GM12874 (cell line): Measurements from ENCODE around the gene MAPK4.

Experiments used
- TF ChIP-seq, protein P1 (sequence below): IDR thresholded peaks from 2 replicates; pipeline ENCODE4 v1.5.1; 2011; ENCODE audit warnings: low read depth, mild to moderate bottlenecking, control low read depth, low read length, moderate library complexity; ENCODE audit not compliant: insufficient read depth

MAPK4 gene

DNA sequence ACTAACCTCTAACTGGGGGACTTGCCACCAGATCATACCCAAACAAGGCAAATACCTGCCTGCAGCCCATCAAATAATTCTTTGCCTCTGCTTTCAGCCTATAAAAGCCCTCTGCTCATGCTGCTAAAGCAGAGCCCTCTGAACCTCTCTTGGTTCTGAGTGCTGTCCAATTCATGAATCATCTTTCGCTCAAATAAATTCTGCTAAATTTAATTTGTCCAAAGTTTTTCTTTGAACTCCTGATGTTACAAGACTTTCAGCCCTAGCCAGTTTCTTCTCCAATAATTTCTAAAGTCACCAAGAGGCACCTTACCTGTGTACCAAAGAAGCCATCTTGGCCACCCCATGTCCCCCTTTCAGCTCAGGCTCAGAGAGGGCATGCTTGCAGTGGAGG, 188.0 kb downstream of the MAPK4 start:
- TF ChIP-seq, protein P1, sequence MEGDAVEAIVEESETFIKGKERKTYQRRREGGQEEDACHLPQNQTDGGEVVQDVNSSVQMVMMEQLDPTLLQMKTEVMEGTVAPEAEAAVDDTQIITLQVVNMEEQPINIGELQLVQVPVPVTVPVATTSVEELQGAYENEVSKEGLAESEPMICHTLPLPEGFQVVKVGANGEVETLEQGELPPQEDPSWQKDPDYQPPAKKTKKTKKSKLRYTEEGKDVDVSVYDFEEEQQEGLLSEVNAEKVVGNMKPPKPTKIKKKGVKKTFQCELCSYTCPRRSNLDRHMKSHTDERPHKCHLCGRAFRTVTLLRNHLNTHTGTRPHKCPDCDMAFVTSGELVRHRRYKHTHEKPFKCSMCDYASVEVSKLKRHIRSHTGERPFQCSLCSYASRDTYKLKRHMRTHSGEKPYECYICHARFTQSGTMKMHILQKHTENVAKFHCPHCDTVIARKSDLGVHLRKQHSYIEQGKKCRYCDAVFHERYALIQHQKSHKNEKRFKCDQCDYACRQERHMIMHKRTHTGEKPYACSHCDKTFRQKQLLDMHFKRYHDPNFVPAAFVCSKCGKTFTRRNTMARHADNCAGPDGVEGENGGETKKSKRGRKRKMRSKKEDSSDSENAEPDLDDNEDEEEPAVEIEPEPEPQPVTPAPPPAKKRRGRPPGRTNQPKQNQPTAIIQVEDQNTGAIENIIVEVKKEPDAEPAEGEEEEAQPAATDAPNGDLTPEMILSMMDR, result no peak

GRCh38 chr18:50748243-50749229, 188.6 kb downstream of the MAPK4 start:
- TF ChIP-seq, protein P1, result no peak

DNA sequence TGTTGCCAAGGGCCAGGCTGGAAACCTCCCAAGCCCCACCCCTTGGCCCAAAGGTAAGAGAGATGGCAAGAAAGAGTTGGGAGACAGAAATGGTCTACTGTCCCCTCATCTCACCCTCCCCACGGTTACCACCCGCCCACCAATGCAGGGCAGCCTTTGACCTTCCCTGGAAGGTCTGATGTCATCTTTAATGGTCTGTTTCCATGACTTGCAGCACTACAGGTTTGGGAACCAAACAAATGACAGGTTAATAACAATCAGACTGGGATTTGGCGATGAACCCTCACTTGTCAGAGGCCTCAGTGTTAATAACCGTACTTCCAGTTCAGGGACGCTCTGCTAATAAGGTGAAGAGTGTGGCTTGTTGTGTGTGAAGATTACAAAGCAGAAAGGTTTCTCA, 189.5 kb downstream of the MAPK4 start:
- TF ChIP-seq, protein P1, result no peak

DNA sequence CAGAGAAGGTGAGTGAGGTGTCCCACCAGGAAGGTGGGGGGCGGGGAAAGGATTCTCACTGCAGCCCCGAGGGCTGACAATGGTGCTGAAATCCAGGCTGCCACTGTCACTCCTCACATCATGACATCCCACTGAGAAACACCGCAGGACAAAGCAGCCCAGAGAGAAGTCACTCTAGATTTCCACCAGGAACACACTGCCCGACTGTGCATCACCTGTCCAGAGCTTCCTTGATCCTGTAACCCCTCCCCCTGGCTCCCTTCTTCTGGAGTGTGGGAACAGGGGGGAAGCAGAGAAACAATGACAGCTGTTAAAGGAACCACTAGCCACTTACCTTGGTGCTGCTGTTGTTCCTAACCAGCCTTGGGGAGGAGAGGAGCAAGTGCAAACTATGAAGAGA, 190.1 kb downstream of the MAPK4 start:
- TF ChIP-seq, protein P1, result no peak

DNA sequence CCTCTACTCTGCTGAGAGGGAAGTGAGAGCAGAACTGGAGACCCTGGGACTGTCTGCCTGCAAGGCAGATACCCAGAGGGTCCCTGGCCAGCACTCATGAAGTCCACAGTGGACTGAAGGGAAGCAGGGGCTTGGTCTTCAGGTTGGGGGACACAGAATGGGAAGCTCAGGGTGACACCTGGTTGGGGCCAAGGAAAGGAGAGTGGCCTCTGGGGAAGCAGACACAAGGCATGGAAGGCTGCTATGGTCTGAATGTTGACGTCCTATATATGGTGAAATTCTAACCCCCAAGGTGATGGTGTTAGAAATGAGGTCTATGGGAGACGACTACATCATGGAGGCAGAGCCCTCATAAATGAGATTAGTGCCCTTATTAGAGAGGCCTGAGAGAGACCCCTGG, 190.7 kb downstream of the MAPK4 start:
- TF ChIP-seq, protein P1, result no peak

GRCh38 chr18:50751490-50751889, 191.6 kb downstream of the MAPK4 start:
- TF ChIP-seq, protein P1, result no peak

DNA sequence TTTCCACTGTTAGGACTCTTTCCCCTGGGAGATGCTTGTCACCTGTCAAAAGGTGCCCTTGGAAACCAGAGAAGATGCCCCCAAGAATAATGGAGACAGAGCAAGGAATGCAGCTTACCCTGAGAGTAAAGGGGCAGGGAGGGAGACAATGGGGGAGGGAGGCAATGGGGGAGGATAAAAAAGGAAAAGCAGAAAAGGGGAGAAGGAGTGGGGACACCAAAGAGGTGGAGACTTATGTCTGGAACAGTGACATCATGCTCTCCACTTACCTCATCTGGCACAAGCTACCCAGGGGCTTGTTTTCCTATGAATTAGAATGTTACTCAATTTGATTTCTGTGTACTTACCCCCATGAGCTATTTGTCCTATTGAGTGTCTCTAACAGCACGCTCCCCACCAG, 192.1 kb downstream of the MAPK4 start:
- TF ChIP-seq, protein P1, result no peak
